NCI-H524 treated with DMSO at 0.1 percent for 48 hours (cell line): ENCODE data around the gene PPP4R2.
"Not testable (repeated sequence)": the region's sequence is repeated elsewhere in the genome, so short reads cannot be mapped to it uniquely, and the experiment has no call there.

ENCODE experiments used
- DNase-seq: peaks from one replicate; lab custom pipeline; 2025; lab: John Stamatoyannopoulos, UW

Gene PPP4R2

GRCh38 chr3:73026111-73026759 is 29.6 kb downstream of the PPP4R2 start:
- DNase-seq, result no peak

- no peak for DNase-seq
These were observed 30.1 kb downstream of the PPP4R2 start for GRCh38 chr3:73026760-73027113.

GRCh38 chr3:73028803-73029202 is 32.2 kb downstream of the PPP4R2 start:
- DNase-seq, result no peak

GRCh38 chr3:73029321-73029796 is 32.7 kb downstream of the PPP4R2 start:
- DNase-seq, result no peak

GRCh38 chr3:73030073-73030597 is 33.5 kb downstream of the PPP4R2 start:
- DNase-seq, result no peak

GRCh38 chr3:73031573-73032103 is 35.0 kb downstream of the PPP4R2 start:
- DNase-seq, result no peak

GRCh38 chr3:73036694-73037591 is 40.3 kb downstream of the PPP4R2 start:
- no peak for DNase-seq

GRCh38 chr3:73041537-73041936 is 44.9 kb downstream of the PPP4R2 start:
- no peak for DNase-seq

- no peak for DNase-seq
These were observed 46.8 kb downstream of the PPP4R2 start for GRCh38 chr3:73043414-73043813.

GRCh38 chr3:73045391-73045790 is 48.8 kb downstream of the PPP4R2 start:
- DNase-seq, result no peak

- no peak for DNase-seq
These were observed 49.6 kb downstream of the PPP4R2 start for GRCh38 chr3:73046195-73046594.

GRCh38 chr3:73049319-73049718 is 52.7 kb downstream of the PPP4R2 start:
- no peak for DNase-seq

- DNase-seq, result no peak
These were observed 56.2 kb downstream of the PPP4R2 start for GRCh38 chr3:73052857-73053256.

GRCh38 chr3:73055583-73055982 is 59.0 kb downstream of the PPP4R2 start:
- DNase-seq, result no peak

GRCh38 chr3:73056014-73056844 is 59.6 kb downstream of the PPP4R2 start:
- DNase-seq, result no peak

- DNase-seq, result no peak
These were observed 60.2 kb downstream of the PPP4R2 start for GRCh38 chr3:73056845-73057150.

GRCh38 chr3:73060302-73060723 is 63.7 kb downstream of the PPP4R2 start:
- DNase-seq, result no peak

- no peak for DNase-seq
These were observed 64.8 kb downstream of the PPP4R2 start, which contains the start of gene EBLN2 for GRCh38 chr3:73061416-73061815. Gene EBLN2, plus strand, starts transcription at chr3:73061659. Its CDS starts 423 bp downstream, at chr3:73062082.

GRCh38 chr3:73066243-73066642 is 69.6 kb downstream of the PPP4R2 start:
- not testable (repeated sequence) for DNase-seq

- DNase-seq, result no peak
These were observed 71.8 kb downstream of the PPP4R2 start for GRCh38 chr3:73068419-73068818.

- DNase-seq, result no peak
These were observed 72.6 kb downstream of the PPP4R2 start for GRCh38 chr3:73069187-73069586.
